ENCODE data around the gene RRAGD.

RRAGD gene

DNA sequence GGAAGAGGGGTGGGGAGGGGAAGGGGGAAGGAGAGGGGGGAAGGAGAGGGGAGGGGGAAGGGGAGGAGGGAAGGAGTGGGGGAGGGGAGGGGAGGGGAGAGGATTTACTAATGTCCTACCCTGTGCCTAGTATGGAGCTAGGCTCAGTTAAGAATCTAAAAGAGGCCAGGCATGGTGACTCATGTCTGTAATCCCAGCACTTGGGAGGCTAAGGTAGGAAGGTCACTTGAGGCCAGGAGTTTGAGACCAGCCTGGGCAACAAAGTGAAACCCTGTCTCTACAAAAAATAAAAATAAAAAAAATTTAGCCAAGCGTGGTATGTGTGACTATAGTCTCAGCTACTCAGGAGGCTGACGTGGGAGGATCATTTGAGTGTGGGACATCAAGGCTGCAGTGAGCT lies 72.5 kb downstream of the RRAGD start:
- no peak for DNase-seq (ENCODE audit: low read depth)

DNA sequence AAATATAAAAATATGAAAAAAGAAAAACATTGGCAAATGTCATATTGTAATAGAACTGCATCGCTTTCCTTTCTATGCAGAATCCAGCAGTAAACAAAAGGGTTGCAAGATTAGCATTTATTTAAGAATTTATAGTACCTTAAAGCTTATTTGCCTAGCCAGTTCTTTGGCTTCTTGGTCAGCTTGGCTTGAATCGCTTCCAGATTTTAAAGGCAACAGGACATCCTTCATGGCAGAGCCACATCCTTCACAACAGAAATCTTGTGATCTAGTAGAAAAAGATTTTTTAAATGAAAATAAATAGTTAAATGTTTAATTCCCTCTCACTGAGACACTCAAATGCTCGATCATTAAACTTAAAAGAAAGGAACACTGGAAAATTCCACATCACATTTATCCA lies 76.9 kb downstream of the RRAGD start:
- no peak for DNase-seq (ENCODE audit: low read depth)

DNA sequence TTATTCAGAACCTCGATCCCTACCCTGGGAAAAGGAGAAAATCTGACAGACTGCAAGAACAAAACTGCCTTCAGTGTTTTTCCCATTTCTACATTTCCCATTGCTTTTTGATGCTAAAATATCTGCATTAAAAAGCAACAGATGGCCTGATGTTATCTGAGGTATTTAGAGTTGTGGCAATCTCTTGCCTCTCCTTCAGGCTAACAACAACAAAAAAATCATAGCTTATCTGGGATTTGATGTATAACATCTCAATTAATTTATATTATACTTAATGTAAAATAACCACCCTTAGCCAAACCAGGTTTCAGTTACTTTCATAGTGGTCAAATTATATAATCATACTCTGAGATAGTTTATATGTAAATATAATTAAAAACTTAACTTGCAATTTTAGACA lies 81.2 kb downstream of the RRAGD start:
- DNase-seq (ENCODE audit: low read depth), result no peak

DNA sequence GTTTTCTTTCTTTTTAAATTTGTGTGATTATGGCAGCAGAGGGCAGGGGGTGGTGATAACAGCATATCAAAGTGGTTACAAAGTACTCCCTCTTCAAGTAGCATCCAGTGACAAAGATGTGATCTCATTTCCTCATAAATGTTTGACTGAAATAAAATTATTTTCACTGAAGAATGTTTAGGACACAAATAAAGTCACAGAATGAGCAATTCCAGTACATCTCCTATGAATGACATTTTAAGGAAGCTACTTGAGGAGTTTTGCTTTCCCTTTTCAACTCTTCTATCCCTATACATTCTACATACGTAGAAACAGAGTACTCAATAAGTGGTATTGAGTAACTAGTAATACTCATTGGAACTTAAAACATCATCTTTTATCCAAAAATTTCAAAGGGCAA lies 83.1 kb downstream of the RRAGD start:
- no peak for DNase-seq (ENCODE audit: low read depth)

DNA sequence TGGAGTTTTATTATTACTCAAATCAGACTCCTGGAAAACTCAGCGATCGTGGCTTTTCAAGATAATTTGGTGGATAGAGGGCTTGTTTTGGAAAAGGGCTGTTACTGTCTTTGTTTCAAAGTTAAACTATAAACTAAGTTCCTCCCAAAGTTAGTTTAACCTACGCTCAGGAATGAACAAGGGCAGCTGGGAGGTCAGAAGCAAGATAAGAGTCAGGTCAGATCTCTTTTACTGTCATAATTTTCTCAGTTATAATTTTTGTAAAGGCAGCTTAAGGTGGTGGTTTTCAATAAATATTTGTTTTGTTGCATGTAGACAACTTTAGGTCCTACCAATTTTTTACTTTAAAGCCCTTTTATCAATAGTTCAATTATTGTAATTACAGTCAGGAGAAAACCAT lies 87.8 kb downstream of the RRAGD start:
- DNase-seq (ENCODE audit: low read depth), result no peak

DNA sequence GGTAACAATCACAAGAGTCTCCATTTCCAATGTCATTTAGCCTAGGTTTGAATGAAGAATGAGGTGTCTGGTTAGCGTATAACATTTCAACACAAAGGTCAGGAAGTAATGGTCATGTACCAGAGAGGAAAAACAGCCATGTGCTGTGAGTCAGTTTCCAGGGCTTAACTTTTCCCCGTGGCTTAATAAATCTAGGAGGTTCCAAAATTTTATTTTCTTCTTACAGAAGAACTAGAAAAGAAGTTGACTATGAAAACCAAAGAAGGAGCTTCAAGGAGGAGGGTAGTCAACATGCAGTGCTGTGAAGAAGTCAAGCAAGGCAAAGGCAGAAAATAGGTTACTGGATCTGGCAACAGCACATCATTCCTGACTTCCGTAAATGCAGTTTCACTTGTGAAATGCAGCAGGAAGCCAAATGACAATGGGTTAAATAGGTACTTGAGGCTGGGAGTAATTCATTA lies 88.5 kb downstream of the RRAGD start:
- no peak for DNase-seq (ENCODE audit: low read depth)

DNA sequence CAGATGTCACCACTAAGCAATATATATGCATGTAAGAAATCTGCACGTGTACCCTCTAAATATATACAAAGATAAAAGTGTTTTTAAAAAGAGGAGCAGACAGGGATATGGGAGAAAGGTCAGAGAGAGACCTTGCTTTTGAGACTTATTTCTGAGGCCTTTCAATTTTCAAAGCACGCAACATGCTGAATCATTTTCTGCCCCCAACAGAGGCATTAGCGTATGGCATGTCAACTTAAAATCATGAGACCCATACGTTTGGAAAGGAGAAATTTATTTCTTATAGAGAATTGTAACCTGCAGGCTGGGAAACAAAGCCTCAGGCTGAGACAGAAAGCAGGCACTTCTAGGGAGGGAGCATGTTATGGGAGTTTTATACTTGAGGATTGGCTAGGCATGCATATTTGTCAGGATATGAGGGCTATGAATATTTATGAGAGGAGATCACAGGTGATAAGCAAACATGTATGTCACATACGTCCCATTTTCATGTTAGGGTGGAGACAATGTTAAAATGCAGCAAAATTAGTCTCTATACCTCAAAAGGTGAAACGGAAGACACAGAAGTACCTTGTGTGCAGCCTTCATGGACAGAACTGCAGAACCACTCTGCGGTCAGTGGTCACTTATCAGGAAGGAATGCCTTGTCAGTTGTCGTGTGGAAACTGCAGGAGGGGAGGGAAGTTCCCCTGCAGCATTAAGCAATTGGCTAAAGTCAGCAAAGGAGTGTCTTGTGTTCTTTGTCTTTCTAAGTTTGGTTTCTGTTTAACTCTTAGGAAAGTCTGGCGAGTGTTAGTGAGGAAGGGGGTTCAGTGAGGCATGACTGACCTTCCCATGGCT lies 90.7 kb downstream of the RRAGD start:
- DNase-seq (ENCODE audit: low read depth), result no peak

DNA sequence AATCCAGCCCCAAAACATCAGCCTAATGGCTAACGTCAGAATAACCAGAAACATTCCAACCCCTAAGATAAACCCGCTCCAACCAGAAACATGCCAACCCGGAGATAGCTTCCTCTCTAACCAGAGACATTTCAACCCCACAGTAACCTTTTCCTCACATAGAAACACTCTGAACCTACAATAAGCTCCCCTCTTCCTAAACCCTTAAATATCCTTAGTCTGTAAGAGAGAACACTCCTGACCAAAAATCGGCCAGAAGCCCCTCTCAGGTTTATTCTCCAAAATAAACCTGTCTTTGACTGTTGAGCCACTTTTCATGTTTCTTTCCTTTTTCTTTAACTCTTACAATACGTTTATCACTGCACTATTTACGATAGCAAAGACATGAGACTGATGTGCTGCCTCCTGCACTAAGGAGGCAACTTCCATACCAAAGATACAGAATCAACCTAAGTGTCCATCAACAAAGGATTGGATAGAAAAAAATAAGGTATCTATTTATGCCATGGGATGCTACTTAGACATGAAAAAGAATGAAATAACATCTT lies 92.0 kb downstream of the RRAGD start:
- DNase-seq (ENCODE audit: low read depth), result no peak

DNA sequence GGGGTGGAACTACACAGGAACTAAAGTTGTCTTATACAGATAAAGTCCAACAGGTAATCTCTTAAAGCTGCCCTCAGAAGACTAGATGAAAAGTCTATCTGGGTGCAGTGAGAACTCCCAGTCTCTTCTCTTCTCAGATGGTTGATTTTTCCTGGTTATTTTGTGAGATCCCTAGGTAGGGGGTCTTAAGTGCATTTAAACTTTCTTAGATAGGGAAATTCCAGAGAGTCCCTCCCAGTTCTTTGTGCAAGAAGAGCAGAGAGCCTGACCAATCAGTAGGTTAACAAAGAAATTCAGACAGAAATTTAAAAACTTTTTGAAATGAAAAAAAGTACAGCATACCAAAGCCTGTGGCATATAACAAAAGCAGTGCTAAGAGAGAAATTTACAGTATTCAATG lies 95.0 kb downstream of the RRAGD start:
- no peak for DNase-seq (ENCODE audit: low read depth)

DNA sequence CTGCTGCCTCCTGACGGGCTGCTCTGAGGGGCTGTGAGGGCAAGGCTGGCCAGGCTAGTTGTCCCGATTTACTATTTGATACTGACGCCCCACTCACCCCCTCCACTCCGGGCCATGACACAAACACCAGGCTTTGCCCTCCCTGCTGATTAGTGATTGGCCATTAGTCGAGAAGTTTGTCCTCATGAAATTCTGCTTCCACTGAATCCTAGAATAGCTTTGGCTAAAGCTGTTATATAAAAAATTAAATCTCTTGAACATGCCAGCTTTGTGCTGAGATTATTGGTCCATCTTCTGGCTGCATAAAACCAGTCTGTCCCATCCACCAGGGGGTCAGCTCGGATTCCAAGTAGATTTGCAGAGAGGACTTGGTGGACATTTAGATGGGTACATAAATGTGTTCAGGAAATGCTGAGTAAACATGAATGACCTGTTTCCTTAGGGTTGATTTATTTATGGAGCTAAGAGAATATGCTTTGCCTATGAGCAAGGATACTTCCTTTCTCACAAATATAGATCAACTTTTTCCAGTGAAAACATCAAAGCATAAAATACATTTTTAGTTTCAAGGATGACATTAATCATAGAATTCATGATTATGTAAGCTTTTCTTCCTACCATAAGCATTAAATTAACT lies 96.7 kb downstream of the RRAGD start, which contains the start of gene GABRR2:
GABRR2 (minus strand) TSS at position 51 of the 637 bp plus-strand sequence. CDS start 134 bp downstream, outside the sequence.
- DNase-seq (ENCODE audit: low read depth), result no peak

DNA sequence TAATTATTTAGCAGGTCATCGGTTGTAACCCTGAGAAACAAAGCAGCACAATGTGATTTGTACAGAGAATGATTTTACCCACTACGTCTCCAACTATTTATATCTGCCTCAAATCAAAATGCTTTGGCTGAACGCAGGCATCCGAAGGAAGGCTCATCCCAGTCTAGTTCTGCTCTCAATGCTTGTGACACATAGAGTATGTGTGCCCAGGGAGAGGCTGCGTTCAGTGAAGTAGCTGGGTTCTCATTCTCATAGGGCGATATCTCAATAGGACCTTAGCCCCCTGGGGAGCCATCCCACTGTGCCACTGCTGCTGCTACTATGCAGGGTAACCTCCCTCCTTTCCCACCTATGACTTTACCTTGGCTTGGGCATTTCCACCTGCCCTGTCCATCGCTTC lies 97.4 kb downstream of the RRAGD start:
- DNase-seq (ENCODE audit: low read depth), result no peak
